Smooth muscle cell (in vitro differentiated cells): ENCODE results near the gene ZNF672. TPM values are rescaled to one million over a fixed set of nuclear protein-coding genes. Genes with fewer than 3 reads are reported as not detected.

ENCODE experiments used
- DNase-seq: peaks from one replicate; lab custom pipeline; 2025; ENCODE audit not compliant: unreplicated experiment; lab: John Stamatoyannopoulos, UW
- H2AFZ ChIP-seq: fragments of 200-600 bp; sonication (generic); 2 replicates; pipeline ENCODE4 v1.6.0; 2016; ENCODE audit warnings: antibody characterized with exemption, low read depth, mild to moderate bottlenecking
- H3F3A ChIP-seq: fragments of 200-600 bp; sonication (generic); 2 replicates; pipeline ENCODE4 v1.6.0; 2017; ENCODE audit warnings: antibody characterized with exemption, low read depth
- H3K27ac ChIP-seq: fragments of 200-600 bp; sonication (generic); 2 replicates; pipeline ENCODE4 v1.5.1; 2016; ENCODE audit warnings: low read depth, mild to moderate bottlenecking
- H3K27me3 ChIP-seq: fragments of 200-600 bp; sonication (generic); 2 replicates; pipeline ENCODE4 v1.6.1; 2016; ENCODE audit warnings: low read depth, mild to moderate bottlenecking
- H3K36me3 ChIP-seq: fragments of 200-600 bp; sonication (generic); 2 replicates; pipeline ENCODE4 v1.5.1; 2016; ENCODE audit warnings: low read depth
- H3K4me1 ChIP-seq: fragments of 200-600 bp; sonication (generic); 2 replicates; pipeline ENCODE4 v1.5.1; 2016; ENCODE audit warnings: low read depth
- H3K4me2 ChIP-seq: fragments of 200-600 bp; sonication (generic); 2 replicates; pipeline ENCODE4 v1.6.0; 2016; ENCODE audit warnings: mild to moderate bottlenecking
- H3K4me3 ChIP-seq: fragments of 200-600 bp; sonication (generic); 2 replicates; pipeline ENCODE4 v1.5.1; 2016; ENCODE audit warnings: mild to moderate bottlenecking
- H3K79me2 ChIP-seq: fragments of 200-600 bp; sonication (generic); 2 replicates; pipeline ENCODE4 v1.6.0; 2016; ENCODE audit warnings: low read depth, mild to moderate bottlenecking
- H3K9ac ChIP-seq: fragments of 200-600 bp; sonication (generic); 2 replicates; pipeline ENCODE4 v1.6.0; 2016; ENCODE audit warnings: low read depth
- H3K9me3 ChIP-seq: fragments of 200-600 bp; sonication (generic); replicated peaks from 2 replicates; pipeline ENCODE4 v1.5.1; 2016; ENCODE audit warnings: low read depth
- H4K20me1 ChIP-seq: fragments of 200-600 bp; sonication (generic); 2 replicates; pipeline ENCODE4 v1.6.0; 2016; ENCODE audit warnings: low read depth
- WGBS: methylation state at CpG from one replicate; pipeline ENCODE4 v1.1.7; 2016; ENCODE audit warnings: low lambda C conversion rate; 5-methylcytosine and 5-hydroxymethylcytosine counted together
- polyA plus RNA-seq: library from polyadenylated mRNA; unstranded; fragments of >200 nt; fragmentation: Nextera tagmentation; extraction: Ambion mirVana; gene quantifications from 2 replicates; pipeline ENCODE4 v1.2.1, GENCODE V29; 2016
- total RNA-seq: library from RNA; depleted of rRNA; stranded (reverse); fragments of >200 nt; gene quantifications from 2 replicates; pipeline ENCODE4 v1.2.3, GENCODE V29; 2014
- TF ChIP-seq, protein P1 (sequence below): fragments of 200-600 bp; sonication (generic); IDR thresholded peaks from 2 replicates; pipeline ENCODE4 v1.5.1; 2017; ENCODE audit warnings: borderline replicate concordance, mild to moderate bottlenecking, antibody characterized with exemption; ENCODE audit not compliant: insufficient read depth, poor library complexity, severe bottlenecking

The ZNF672 gene
- total and polyA plus RNA-seq, 2 experiments from 2014 or later: 25.8 to 28.7 TPM

DNA sequence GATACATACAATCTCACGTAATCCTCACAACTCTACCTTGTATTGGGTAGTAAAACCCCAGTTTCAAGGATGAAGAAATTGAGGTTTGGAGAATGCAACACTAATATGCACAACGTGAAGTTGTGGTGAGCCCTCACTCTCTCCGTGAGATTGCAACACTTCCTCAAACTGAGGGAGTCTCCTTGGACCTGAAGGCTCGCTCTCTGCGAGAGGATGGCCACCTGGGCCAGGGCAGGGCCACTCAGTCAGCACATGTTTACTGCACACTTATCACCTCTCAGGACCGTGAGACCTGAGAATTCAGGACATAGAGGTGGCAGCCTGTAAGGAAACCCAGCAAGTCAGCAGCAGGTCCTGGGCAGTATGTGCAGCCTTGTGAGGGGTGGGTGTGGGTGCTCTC lies 21.0 kb upstream of the ZNF672 start:
- H3K27ac ChIP-seq: no peak overlapping the region
- no peaks in the 10 kb centered on the region for H3K9me3 ChIP-seq
- peaks cover 4% of the 10 kb centered on the region for H3K36me3 ChIP-seq
- H3K79me2 ChIP-seq: peaks cover 26% of the 10 kb centered on the region
- no peak overlapping the region for H3K9ac ChIP-seq
- H3K4me2 ChIP-seq: no peak overlapping the region
- WGBS: 98% methylated on average over 6 of the region's 6 CpGs
- no peaks in the 10 kb centered on the region for H3K27me3 ChIP-seq
- no peak overlapping the region for H2AFZ ChIP-seq
- H3K4me3 ChIP-seq: no peak overlapping the region
- no peaks in the 10 kb centered on the region for H3F3A ChIP-seq
- no peak for DNase-seq
- H4K20me1 ChIP-seq: peaks cover 55% of the 10 kb centered on the region
- TF ChIP-seq, protein P1, sequence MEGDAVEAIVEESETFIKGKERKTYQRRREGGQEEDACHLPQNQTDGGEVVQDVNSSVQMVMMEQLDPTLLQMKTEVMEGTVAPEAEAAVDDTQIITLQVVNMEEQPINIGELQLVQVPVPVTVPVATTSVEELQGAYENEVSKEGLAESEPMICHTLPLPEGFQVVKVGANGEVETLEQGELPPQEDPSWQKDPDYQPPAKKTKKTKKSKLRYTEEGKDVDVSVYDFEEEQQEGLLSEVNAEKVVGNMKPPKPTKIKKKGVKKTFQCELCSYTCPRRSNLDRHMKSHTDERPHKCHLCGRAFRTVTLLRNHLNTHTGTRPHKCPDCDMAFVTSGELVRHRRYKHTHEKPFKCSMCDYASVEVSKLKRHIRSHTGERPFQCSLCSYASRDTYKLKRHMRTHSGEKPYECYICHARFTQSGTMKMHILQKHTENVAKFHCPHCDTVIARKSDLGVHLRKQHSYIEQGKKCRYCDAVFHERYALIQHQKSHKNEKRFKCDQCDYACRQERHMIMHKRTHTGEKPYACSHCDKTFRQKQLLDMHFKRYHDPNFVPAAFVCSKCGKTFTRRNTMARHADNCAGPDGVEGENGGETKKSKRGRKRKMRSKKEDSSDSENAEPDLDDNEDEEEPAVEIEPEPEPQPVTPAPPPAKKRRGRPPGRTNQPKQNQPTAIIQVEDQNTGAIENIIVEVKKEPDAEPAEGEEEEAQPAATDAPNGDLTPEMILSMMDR: no peak
- H3K4me1 ChIP-seq: no peaks in the 10 kb centered on the region

DNA sequence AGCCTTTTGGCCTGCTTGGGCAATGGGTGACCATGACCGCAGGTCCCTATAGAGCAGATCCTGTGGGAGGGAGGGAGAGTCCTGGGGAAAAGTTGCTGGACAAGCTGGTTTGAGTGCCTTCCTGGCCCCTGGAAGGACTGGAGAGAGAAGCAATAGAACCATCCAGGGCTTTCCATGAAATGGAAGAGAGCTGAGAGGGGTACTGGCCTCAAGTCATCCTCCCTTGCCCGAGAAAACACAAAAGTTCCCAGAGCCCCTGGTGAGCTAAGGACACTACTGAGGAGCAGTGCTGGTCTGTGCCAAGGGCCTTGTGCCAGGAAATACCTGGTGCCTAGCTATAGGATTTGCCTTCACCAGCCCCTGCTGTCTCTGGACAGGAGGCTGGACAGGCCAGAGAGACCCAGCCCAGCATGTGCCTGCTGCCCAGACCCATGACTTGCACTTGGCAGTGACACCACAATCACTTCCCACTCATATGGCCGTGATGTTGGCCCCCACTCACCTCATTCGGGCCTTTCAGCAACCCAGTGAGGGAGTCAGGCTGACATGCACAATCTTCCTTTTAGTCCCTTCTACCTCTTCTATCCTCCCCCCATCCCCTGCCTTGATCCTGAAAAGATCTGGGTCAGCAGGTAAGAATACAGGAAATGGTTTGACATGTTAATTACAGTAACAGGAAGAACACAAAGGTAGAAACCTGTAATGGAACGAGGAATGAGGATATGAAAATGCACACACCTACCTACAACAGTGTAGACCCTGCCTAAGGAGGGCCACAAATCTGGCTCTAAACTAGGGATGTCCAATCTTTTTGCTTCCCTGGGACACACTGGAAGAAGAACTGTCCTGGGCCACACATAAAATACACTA lies 19.3 kb upstream of the ZNF672 start:
- no peak overlapping the region for H3K9ac ChIP-seq
- H3K79me2 ChIP-seq: peaks cover 43% of the 10 kb centered on the region
- 95% methylated on average over 5 of the region's 5 CpGs for WGBS
- TF ChIP-seq, protein P1: no peak
- H4K20me1 ChIP-seq: peaks cover 70% of the 10 kb centered on the region
- H3K36me3 ChIP-seq: peaks cover 4% of the 10 kb centered on the region
- no peak for DNase-seq
- H3K4me3 ChIP-seq: no peak overlapping the region
- H3K27me3 ChIP-seq: no peaks in the 10 kb centered on the region
- H3K4me1 ChIP-seq: no peaks in the 10 kb centered on the region
- no peaks in the 10 kb centered on the region for H3K9me3 ChIP-seq
- H3F3A ChIP-seq: no peaks in the 10 kb centered on the region
- H3K27ac ChIP-seq: no peak overlapping the region
- no peak overlapping the region for H2AFZ ChIP-seq
- H3K4me2 ChIP-seq: no peak overlapping the region

GRCh38 chr1:248820041-248820585 lies 17.9 kb upstream of the ZNF672 start:
- WGBS: 96% methylated on average over 7 of the region's 7 CpGs
- Histone ChIP-seq H3F3A (no peaks in the 10 kb centered on the region), H3K79me2 (peaks cover 57% of the 10 kb centered on the region), H3K9ac (no peak overlapping the region), H2AFZ (no peak overlapping the region), H3K27ac (no peak overlapping the region), H3K27me3 (no peaks in the 10 kb centered on the region), H3K4me1 (peaks cover 13% of the 10 kb centered on the region), H3K4me2 (no peak overlapping the region), H4K20me1 (peaks cover 73% of the 10 kb centered on the region), H3K4me3 (no peak overlapping the region), H3K9me3 (no peaks in the 10 kb centered on the region), H3K36me3 (peaks cover 4% of the 10 kb centered on the region)
- DNase-seq: no peak
- TF ChIP-seq, protein P1: no peak

GRCh38 chr1:248821101-248821500 lies 16.9 kb upstream of the ZNF672 start:
- Histone ChIP-seq H3K27ac (peak overlapping the region; percentile 52), H3K4me3 (no peak overlapping the region), H4K20me1 (peaks cover 73% of the 10 kb centered on the region), H3K4me2 (peak overlapping the region; percentile 47), H3K27me3 (no peaks in the 10 kb centered on the region), H3K9ac (no peak overlapping the region), H3K36me3 (no peaks in the 10 kb centered on the region), H3F3A (no peaks in the 10 kb centered on the region), H3K9me3 (no peaks in the 10 kb centered on the region), H3K79me2 (peaks cover 63% of the 10 kb centered on the region), H2AFZ (no peak overlapping the region), H3K4me1 (peaks cover 14% of the 10 kb centered on the region)
- 53% methylated on average over 3 of the region's 3 CpGs for WGBS
- DNase-seq: no peak
- TF ChIP-seq, protein P1: no peak
